OCI-LY3 (cell line): Measurements from ENCODE around the gene CFI.

Experiments used
- EZH2phosphoT487 ChIP-seq: fragments of 200-600 bp; shearing (Covaris generic); IDR thresholded peaks from 2 replicates; pipeline ENCODE4 v1.6.1; 2018; ENCODE audit warnings: antibody characterized with exemption, mixed run types, low read depth
- TF ChIP-seq, protein P1 (sequence below): fragments of 200-600, 300-600 bp; sonication (generic); IDR thresholded peaks from 2 replicates; pipeline ENCODE4 v1.5.1; 2014; ENCODE audit warnings: antibody characterized with exemption, low read length, low read depth

DNA sequence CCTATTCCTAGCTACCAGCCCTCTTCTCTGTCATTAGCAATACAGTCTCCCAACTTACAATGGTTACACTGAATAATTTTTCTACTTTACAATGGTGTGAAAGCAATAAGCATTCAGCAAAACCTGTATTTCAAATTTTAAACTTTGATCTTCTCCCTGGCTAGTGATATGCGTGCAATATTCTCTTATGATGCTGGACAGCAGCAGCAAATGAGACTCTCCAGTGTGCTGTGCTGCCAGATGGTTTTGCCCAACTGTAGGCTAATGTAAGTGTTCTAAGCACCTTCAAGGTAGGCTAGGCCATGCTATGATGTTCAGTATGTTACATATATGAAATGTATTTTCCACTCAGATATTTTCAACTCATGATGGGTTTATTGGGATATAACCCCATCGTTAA lies 7.9 kb upstream of the CFI start:
- TF ChIP-seq, protein P1, sequence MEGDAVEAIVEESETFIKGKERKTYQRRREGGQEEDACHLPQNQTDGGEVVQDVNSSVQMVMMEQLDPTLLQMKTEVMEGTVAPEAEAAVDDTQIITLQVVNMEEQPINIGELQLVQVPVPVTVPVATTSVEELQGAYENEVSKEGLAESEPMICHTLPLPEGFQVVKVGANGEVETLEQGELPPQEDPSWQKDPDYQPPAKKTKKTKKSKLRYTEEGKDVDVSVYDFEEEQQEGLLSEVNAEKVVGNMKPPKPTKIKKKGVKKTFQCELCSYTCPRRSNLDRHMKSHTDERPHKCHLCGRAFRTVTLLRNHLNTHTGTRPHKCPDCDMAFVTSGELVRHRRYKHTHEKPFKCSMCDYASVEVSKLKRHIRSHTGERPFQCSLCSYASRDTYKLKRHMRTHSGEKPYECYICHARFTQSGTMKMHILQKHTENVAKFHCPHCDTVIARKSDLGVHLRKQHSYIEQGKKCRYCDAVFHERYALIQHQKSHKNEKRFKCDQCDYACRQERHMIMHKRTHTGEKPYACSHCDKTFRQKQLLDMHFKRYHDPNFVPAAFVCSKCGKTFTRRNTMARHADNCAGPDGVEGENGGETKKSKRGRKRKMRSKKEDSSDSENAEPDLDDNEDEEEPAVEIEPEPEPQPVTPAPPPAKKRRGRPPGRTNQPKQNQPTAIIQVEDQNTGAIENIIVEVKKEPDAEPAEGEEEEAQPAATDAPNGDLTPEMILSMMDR, result no peak
- TF ChIP-seq EZH2phosphoT487, result no peak
